Stomach (tissue), 9 donors: Measurements from ENCODE around the gene ANKRD23. TPM values are rescaled to one million over a fixed set of nuclear protein-coding genes. Genes with fewer than 3 reads are reported as not detected.

Experiments
- DNase-seq, 2 donors: peaks; one replicate each; pipeline versions ENCODE4 v3.0.0 to v3.0.0-alpha.2; 2013 to 2019
- H3K27ac ChIP-seq, 5 donors: fragments of 200-600 bp in 4 of 5; sonication (generic) in 4 of 5; one replicate each; pipeline ENCODE4 v1.5.1; 2013 to 2019; ENCODE audit warnings: mild to moderate bottlenecking in 1 of 5, moderate library complexity in 1 of 5
- H3K27me3 ChIP-seq, 3 donors: fragments of 200-600 bp; sonication (generic); one replicate each; pipeline ENCODE4 v1.5.1; 2017 to 2019; ENCODE audit warnings: mixed run types in 1 of 3
- H3K36me3 ChIP-seq, 4 donors: fragments of 200-600 bp; sonication (generic); 1 replicate in 3 of 4; 2 replicates in 1 of 4; pipeline ENCODE4 v1.5.1; 2016 to 2019
- H3K4me1 ChIP-seq, 4 donors: fragments of 200-600 bp; sonication (generic); one replicate each; pipeline ENCODE4 v1.5.1; 2016 to 2019
- H3K4me3 ChIP-seq, 4 donors: fragments of 200-600 bp; sonication (generic) in 3 of 4; one replicate each; pipeline ENCODE4 v1.5.1; 2016 to 2019; ENCODE audit warnings: mild to moderate bottlenecking in 1 of 4
- H3K9me3 ChIP-seq, 4 donors: fragments of 200-600 bp; sonication (generic); one replicate each; pipeline ENCODE4 v1.5.1; 2016 to 2019
- EP300 ChIP-seq: sonication (generic); formaldehyde crosslinking; IDR thresholded peaks from one replicate; pipeline ENCODE4 v1.6.1; 2017; ENCODE audit warnings: antibody characterized with exemption
- POLR2A ChIP-seq, 4 donors: fragments of 450-650 bp; IDR thresholded peaks; one replicate each; pipeline ENCODE4 v1.6.1; 2016; ENCODE audit warnings: antibody characterized with exemption in 4 of 4, control low read depth in 2 of 4, mild to moderate bottlenecking in 1 of 4, moderate library complexity in 1 of 4
- POLR2AphosphoS5 ChIP-seq, 3 donors: sonication (generic); formaldehyde crosslinking; IDR thresholded peaks; one replicate each; pipeline ENCODE4 v1.6.1; 2016; ENCODE audit warnings: antibody characterized with exemption in 3 of 3
- WGBS, 5 donors: extraction: QIAGEN DNeasy Blood & Tissue Kit in 3 of 5; methylation state at CpG; one replicate each; pipeline versions ENCODE4 v1.1.5 to v1.1.7; 2013 to 2018; 5-methylcytosine and 5-hydroxymethylcytosine counted together
- intact Hi-C: fragments of 100-400 bp; cut with DNase I; formaldehyde crosslinking; loops from one replicate; pipeline ENCODE4 v1.15.1; 2023; ENCODE audit warnings: low total_unique reads
- polyA plus RNA-seq, 3 donors: library from polyadenylated mRNA; stranded (reverse); fragments of 200-250 nt; gene quantifications; one replicate each; pipeline ENCODE4 v1.2.3, GENCODE V29; 2013
- total RNA-seq, 5 donors: library from RNA; depleted of rRNA; stranded (reverse); fragments of >200 nt; gene quantifications; one replicate each; pipeline versions ENCODE4 v1.1.0 to v1.2.3, GENCODE V29; 2014 to 2016
- TF ChIP-seq, protein P1 (sequence below), 7 experiments: fragments of 450-650 bp in 4 of 7; fragments of 200-600 bp in 3 of 7; sonication (generic) in 3 of 7; IDR thresholded peaks; one replicate each; pipeline ENCODE4 v1.5.1; 2016 to 2019; ENCODE audit warnings: antibody characterized with exemption in 7 of 7, control low read depth in 2 of 7, mild to moderate bottlenecking in 1 of 7
- donor health status: healthy with polysubstance abuse.
- donor health status: Bipolar disorder and iron deficiency.
- donor health status: healthy.

The ANKRD23 gene
- total and polyA plus RNA-seq, 8 donors: 1.00 to 3.6 (median 2.3) TPM; not detected in 1

DNA sequence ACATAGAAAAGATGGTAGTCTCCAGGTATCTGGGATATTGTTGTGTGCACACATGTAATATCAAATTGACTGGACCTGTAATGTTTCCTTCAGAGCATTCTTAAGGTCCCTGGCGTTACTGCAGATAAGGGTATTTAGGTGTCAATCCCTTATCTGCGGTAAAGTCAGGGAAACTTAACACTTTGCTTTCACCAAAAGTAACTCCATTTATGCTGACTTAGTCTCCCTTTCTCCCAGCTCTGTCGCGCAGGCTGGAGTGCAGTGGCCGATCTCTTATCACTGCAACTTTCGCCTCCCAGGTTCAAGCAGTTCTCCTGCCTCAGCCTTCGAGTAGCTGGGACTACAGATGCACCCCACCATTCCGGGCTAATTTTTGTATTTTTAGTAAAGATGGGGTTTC is 25.9 kb downstream of the ANKRD23 start:
- no peaks in the 10 kb centered on the region for H3K9me3 ChIP-seq
- H3K4me1 ChIP-seq: peaks cover 59 to 68% (median 63%) of the 10 kb centered on the region in 4 donors
- WGBS, 5 donors: 29 to 67% (median 40%) methylated on average over 8 of the region's 8 CpGs
- no peaks in the 10 kb centered on the region for H3K27me3 ChIP-seq
- peak overlapping the region in 2 of 5 donors; percentile 44 to 51 for H3K27ac ChIP-seq
- no peak for TF ChIP-seq EP300
- TF ChIP-seq, protein P1, sequence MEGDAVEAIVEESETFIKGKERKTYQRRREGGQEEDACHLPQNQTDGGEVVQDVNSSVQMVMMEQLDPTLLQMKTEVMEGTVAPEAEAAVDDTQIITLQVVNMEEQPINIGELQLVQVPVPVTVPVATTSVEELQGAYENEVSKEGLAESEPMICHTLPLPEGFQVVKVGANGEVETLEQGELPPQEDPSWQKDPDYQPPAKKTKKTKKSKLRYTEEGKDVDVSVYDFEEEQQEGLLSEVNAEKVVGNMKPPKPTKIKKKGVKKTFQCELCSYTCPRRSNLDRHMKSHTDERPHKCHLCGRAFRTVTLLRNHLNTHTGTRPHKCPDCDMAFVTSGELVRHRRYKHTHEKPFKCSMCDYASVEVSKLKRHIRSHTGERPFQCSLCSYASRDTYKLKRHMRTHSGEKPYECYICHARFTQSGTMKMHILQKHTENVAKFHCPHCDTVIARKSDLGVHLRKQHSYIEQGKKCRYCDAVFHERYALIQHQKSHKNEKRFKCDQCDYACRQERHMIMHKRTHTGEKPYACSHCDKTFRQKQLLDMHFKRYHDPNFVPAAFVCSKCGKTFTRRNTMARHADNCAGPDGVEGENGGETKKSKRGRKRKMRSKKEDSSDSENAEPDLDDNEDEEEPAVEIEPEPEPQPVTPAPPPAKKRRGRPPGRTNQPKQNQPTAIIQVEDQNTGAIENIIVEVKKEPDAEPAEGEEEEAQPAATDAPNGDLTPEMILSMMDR (IDR thresholded peaks at IDR 0.05): no peak
- no peak for TF ChIP-seq POLR2AphosphoS5 (IDR thresholded peaks at IDR 0.05)
- no peak for TF ChIP-seq POLR2A (IDR thresholded peaks at IDR 0.05)
- peaks cover 3 to 20% (median 12%) of the 10 kb centered on the region in 4 donors for H3K36me3 ChIP-seq
- DNase-seq: no peak
- intact Hi-C loops: no loop called here
- peak overlapping the region; percentile 74 to 88 (median 82) for H3K4me3 ChIP-seq

DNA sequence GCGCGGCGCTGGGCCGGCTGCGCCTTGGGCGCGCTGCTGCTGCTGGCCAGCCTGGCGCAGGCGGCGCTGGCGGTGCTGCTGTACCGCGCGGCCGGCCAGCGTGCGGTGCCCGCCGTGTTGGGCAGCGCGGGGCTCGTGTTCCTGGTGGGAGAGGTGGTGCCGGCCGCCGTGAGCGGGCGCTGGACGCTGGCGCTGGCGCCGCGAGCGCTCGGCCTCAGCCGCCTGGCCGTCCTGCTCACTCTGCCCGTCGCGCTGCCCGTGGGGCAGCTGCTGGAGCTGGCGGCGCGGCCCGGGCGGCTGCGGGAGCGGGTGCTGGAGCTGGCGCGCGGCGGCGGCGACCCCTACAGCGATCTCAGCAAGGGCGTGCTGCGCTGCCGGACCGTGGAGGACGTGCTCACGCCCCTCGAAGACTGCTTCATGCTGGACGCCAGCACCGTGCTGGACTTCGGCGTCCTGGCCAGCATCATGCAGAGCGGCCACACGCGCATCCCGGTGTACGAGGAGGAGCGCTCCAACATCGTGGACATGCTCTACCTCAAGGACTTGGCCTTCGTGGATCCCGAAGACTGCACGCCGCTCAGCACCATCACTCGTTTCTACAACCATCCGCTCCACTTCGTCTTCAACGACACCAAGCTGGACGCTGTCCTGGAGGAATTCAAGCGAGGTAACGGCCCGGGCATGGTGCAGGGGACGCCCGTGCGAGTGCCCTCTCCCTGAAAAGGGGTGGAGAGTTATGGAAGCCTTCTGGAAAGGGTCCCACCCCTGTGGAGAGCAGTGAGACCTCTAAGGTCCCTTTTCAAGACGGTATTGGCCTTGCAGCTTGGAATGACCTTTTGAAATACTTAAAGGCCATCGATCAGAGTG is 26.8 kb downstream of the ANKRD23 start:
- H3K4me1 ChIP-seq: peaks cover 54 to 68% (median 59%) of the 10 kb centered on the region in 4 donors
- peaks cover 0 to 16% (median 9%) of the 10 kb centered on the region in 4 donors for H3K36me3 ChIP-seq
- no peaks in the 10 kb centered on the region for H3K27me3 ChIP-seq
- TF ChIP-seq EP300 (no peak), POLR2A (IDR thresholded peaks at IDR 0.05) (no peak), POLR2AphosphoS5 (IDR thresholded peaks at IDR 0.05) (no peak)
- TF ChIP-seq, protein P1 (IDR thresholded peaks at IDR 0.05): no peak
- peak in 1 of 2 donors; percentile 54 for DNase-seq
- no peaks in the 10 kb centered on the region for H3K9me3 ChIP-seq
- intact Hi-C loops: no loop called here
- peak overlapping the region in 4 of 5 donors; percentile 44 to 100 (median 94) for H3K27ac ChIP-seq
- H3K4me3 ChIP-seq: peak overlapping the region; percentile 74 to 88 (median 82)
- WGBS, 5 donors: 2 to 4% (median 3%) methylated on average over 43 to 89 of the region's 89 CpGs

DNA sequence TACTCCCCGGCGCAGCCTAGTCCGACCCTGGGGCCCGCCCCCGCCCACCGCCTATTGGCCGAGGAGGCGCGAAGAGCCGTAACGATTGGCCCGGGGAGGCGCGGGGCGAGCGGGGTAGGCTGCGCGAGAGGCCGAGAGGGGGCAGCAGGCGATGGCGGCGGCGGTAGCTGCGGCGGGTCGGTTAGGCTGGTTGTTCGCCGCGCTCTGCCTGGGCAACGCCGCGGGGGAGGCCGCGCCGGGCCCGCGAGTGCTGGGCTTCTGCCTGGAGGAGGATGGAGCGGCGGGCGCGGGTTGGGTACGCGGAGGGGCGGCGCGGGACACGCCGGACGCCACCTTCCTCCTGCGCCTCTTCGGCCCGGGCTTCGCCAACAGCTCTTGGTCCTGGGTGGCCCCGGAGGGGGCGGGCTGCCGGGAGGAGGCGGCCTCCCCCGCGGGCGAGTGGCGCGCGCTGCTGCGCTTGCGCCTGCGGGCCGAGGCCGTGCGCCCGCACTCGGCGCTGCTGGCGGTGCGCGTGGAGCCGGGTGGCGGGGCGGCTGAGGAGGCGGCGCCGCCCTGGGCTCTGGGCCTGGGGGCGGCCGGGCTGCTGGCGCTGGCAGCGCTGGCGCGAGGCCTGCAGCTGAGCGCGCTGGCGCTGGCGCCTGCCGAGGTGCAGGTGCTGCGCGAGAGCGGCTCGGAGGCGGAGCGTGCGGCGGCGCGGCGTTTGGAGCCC is 27.5 kb downstream of the ANKRD23 start, which contains the start of gene CNNM3:
CNNM3 (plus strand) TSS at position 142 of the 709 bp plus-strand sequence; CDS start at position 152, 10 bp downstream.
- Histone ChIP-seq H3K9me3 (no peaks in the 10 kb centered on the region), H3K27ac (peak within 1 kb of the TSS; percentile 91 to 100 (median 97)), H3K27me3 (no peaks in the 10 kb centered on the region), H3K4me3 (peak within 1 kb of the TSS; percentile 74 to 88 (median 82)), H3K36me3 (peaks cover 0 to 18% (median 9%) of the 10 kb centered on the region in 4 donors), H3K4me1 (peaks cover 50 to 63% (median 56%) of the 10 kb centered on the region in 4 donors)
- peak; percentile 98 to 99 for DNase-seq
- TF ChIP-seq, protein P1 (IDR thresholded peaks at IDR 0.05): peak in 5 of 7 experiments; percentile 30 to 84 (median 67)
- TF ChIP-seq POLR2AphosphoS5 (IDR thresholded peaks at IDR 0.05) (peak; percentile 78 to 92 (median 87)), EP300 (no peak), POLR2A (IDR thresholded peaks at IDR 0.05) (peak in 1 of 4 donors; percentile 75)
- intact Hi-C loops: no loop called here
- 0 to 1% (median 0%) methylated on average over 2 to 103 of the region's 103 CpGs for WGBS, 5 donors
